ENCODE results near the gene SORCS2. TPM values are rescaled to one million over a fixed set of nuclear protein-coding genes. Genes with fewer than 3 reads are reported as not detected.

The SORCS2 gene
- total RNA-seq, 1 donor from 2014 or later: 3.0 TPM

GRCh38 chr4:7739077-7739917, 547.0 kb downstream of the SORCS2 start:
- Mint-ChIP-seq H3K9me3 (ENCODE audit: unreplicated experiment) (no peaks in the 10 kb centered on the region), H3K36me3 (ENCODE audit: unreplicated experiment) (no peaks in the 10 kb centered on the region), H3K27ac (ENCODE audit: unreplicated experiment) (no peak overlapping the region), H3K4me3 (ENCODE audit: unreplicated experiment) (no peak overlapping the region), H3K27me3 (ENCODE audit: unreplicated experiment) (peaks cover 8% of the 10 kb centered on the region), H3K4me1 (ENCODE audit: unreplicated experiment) (no peaks in the 10 kb centered on the region)
- no peak for DNase-seq (ENCODE audit: extremely low spot score, unreplicated experiment)
- no peak for TF ChIP-seq CTCF (IDR thresholded peaks at IDR 0.05)

GRCh38 chr4:7739918-7740865, 547.9 kb downstream of the SORCS2 start:
- H3K36me3 Mint-ChIP-seq (ENCODE audit: unreplicated experiment): no peaks in the 10 kb centered on the region

DNA sequence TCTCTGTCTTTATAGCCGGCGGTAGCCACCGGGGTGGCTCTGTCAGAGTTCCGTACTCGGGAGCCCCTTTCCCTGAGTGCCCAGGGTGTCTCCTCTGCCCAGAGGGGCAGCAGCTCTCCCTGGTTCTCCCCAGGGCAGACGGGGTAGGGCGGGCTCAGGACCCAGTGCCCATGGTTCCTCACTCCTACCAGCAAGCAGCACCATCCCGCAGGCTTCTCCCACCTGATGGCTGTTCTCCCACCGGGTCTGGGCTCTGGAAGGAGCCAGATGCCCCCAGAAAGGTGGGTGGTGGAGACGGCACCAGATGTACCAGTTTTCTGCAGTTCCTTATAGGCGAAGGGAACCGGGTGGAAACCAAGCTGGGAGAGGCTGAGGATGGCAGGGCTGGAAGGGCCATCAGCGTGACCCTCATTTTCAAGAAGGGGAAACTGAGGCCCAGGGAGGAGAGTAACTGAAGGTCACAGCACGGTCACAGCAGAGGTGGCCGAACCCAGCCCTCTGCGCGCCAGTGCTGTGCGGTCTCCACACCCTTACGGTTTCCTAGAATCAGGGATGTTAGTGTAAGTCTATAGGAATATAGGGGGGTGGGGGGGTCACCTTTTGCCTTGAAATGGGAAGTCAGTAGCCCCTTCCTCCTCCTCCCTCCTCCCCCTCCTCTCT, 548.7 kb downstream of the SORCS2 start:
- DNase-seq (ENCODE audit: extremely low spot score, unreplicated experiment): no peak
- Mint-ChIP-seq H3K9me3 (ENCODE audit: unreplicated experiment) (no peaks in the 10 kb centered on the region), H3K4me3 (ENCODE audit: unreplicated experiment) (no peak overlapping the region), H3K27ac (ENCODE audit: unreplicated experiment) (no peak overlapping the region), H3K36me3 (ENCODE audit: unreplicated experiment) (no peaks in the 10 kb centered on the region), H3K27me3 (ENCODE audit: unreplicated experiment) (no peaks in the 10 kb centered on the region), H3K4me1 (ENCODE audit: unreplicated experiment) (no peaks in the 10 kb centered on the region)
- TF ChIP-seq CTCF (IDR thresholded peaks at IDR 0.05): no peak

More at GRCh38 chr4:7739918-7740865, 547.9 kb downstream of the SORCS2 start:
- Mint-ChIP-seq H3K4me3 (ENCODE audit: unreplicated experiment) (no peak overlapping the region), H3K4me1 (ENCODE audit: unreplicated experiment) (no peaks in the 10 kb centered on the region), H3K9me3 (ENCODE audit: unreplicated experiment) (no peaks in the 10 kb centered on the region), H3K27me3 (ENCODE audit: unreplicated experiment) (peaks cover 4% of the 10 kb centered on the region), H3K27ac (ENCODE audit: unreplicated experiment) (no peak overlapping the region)
- DNase-seq (ENCODE audit: extremely low spot score, unreplicated experiment): no peak
- TF ChIP-seq CTCF (IDR thresholded peaks at IDR 0.05): no peak

- no peak overlapping the region for H3K27ac Mint-ChIP-seq (ENCODE audit: unreplicated experiment)
- H3K36me3 Mint-ChIP-seq (ENCODE audit: unreplicated experiment): peaks cover 2% of the 10 kb centered on the region
- DNase-seq (ENCODE audit: extremely low spot score, unreplicated experiment): no peak
- H3K4me1 Mint-ChIP-seq (ENCODE audit: unreplicated experiment): no peaks in the 10 kb centered on the region
- H3K27me3 Mint-ChIP-seq (ENCODE audit: unreplicated experiment): no peaks in the 10 kb centered on the region
- H3K9me3 Mint-ChIP-seq (ENCODE audit: unreplicated experiment): no peaks in the 10 kb centered on the region
- H3K4me3 Mint-ChIP-seq (ENCODE audit: unreplicated experiment): no peak overlapping the region
- TF ChIP-seq CTCF (IDR thresholded peaks at IDR 0.05): no peak
Observed at GRCh38 chr4:7741946-7742806, 549.8 kb downstream of the SORCS2 start.
